Measurements from ENCODE around the gene LANCL3. TPM values are rescaled to one million over a fixed set of nuclear protein-coding genes. Genes with fewer than 3 reads are reported as not detected.
"Not testable (repeated sequence)": the region's sequence is repeated elsewhere in the genome, so short reads cannot be mapped to it uniquely, and the experiment has no call there.

The LANCL3 gene
- total RNA-seq, 4 donors from 2014 or later: 1.9 to 6.6 (median 3.3) TPM

DNA sequence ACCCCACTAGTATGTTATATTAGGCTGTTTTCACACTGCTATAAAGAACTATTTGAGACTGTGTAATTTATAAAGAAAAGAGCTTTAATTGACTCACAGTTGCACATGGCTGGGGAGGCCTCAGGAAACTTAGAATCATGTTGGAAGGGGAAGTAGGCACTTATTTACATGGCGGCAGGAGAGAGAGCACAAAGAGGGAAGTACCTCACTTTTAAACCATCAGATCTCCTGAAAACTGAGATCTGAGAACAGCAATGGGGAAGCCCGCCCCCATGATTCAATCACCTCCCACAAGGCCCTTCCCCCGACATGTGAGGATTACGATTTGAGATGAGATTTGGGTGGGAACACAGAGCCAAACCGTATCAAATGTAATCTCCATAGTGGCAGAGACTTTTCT, 68.7 kb downstream of the LANCL3 start:
- Histone ChIP-seq H3K36me3 (no peaks in the 10 kb centered on the region), H3K27me3 (no peaks in the 10 kb centered on the region), H3K9me3 (no peaks in the 10 kb centered on the region), H3K4me1 (peaks cover 0 to 12% (median 0%) of the 10 kb centered on the region in 3 donors), H3K27ac (no peak overlapping the region), H3K4me3 (no peak overlapping the region)
- 79 to 100% methylated on average over 3 to 5 of the region's 5 CpGs for WGBS, 2 donors
- no peak for DNase-seq
- intact Hi-C loops (cut with DNase I): no loop called here
- no peak for TF ChIP-seq POLR2A (IDR thresholded peaks at IDR 0.05)
- TF ChIP-seq, protein P1, sequence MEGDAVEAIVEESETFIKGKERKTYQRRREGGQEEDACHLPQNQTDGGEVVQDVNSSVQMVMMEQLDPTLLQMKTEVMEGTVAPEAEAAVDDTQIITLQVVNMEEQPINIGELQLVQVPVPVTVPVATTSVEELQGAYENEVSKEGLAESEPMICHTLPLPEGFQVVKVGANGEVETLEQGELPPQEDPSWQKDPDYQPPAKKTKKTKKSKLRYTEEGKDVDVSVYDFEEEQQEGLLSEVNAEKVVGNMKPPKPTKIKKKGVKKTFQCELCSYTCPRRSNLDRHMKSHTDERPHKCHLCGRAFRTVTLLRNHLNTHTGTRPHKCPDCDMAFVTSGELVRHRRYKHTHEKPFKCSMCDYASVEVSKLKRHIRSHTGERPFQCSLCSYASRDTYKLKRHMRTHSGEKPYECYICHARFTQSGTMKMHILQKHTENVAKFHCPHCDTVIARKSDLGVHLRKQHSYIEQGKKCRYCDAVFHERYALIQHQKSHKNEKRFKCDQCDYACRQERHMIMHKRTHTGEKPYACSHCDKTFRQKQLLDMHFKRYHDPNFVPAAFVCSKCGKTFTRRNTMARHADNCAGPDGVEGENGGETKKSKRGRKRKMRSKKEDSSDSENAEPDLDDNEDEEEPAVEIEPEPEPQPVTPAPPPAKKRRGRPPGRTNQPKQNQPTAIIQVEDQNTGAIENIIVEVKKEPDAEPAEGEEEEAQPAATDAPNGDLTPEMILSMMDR (IDR thresholded peaks at IDR 0.05): no peak

DNA sequence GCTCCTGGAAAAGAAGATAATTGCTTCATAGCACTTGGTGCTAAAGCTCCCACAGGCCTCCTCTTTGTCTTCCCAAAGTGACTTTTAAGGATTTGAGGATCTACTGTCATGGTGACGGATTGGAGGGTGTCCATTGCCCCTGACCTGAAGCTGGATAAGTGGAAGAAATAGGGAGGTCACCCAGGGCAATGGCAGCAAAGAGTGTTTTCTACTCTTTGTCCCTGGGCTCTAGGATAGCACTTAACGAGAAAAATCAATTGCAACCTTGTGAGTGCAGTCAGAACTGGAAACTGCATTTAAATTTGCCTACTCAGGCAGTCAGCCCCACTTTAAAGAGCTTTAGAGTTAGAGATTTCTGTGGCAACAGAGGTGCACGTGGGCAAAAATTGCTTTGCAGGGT, 70.4 kb downstream of the LANCL3 start:
- H3K9me3 ChIP-seq: no peaks in the 10 kb centered on the region
- DNase-seq: no peak
- H3K27me3 ChIP-seq: no peaks in the 10 kb centered on the region
- no peak overlapping the region for H3K27ac ChIP-seq
- H3K36me3 ChIP-seq: no peaks in the 10 kb centered on the region
- H3K4me1 ChIP-seq: peaks cover 0 to 22% (median 0%) of the 10 kb centered on the region in 3 donors
- 42 to 90% methylated on average over 3 of the region's 3 CpGs for WGBS, 2 donors
- TF ChIP-seq POLR2A (IDR thresholded peaks at IDR 0.05): no peak
- TF ChIP-seq, protein P1 (IDR thresholded peaks at IDR 0.05): no peak
- no peak overlapping the region for H3K4me3 ChIP-seq
- intact Hi-C loops (cut with DNase I): no loop called here

DNA sequence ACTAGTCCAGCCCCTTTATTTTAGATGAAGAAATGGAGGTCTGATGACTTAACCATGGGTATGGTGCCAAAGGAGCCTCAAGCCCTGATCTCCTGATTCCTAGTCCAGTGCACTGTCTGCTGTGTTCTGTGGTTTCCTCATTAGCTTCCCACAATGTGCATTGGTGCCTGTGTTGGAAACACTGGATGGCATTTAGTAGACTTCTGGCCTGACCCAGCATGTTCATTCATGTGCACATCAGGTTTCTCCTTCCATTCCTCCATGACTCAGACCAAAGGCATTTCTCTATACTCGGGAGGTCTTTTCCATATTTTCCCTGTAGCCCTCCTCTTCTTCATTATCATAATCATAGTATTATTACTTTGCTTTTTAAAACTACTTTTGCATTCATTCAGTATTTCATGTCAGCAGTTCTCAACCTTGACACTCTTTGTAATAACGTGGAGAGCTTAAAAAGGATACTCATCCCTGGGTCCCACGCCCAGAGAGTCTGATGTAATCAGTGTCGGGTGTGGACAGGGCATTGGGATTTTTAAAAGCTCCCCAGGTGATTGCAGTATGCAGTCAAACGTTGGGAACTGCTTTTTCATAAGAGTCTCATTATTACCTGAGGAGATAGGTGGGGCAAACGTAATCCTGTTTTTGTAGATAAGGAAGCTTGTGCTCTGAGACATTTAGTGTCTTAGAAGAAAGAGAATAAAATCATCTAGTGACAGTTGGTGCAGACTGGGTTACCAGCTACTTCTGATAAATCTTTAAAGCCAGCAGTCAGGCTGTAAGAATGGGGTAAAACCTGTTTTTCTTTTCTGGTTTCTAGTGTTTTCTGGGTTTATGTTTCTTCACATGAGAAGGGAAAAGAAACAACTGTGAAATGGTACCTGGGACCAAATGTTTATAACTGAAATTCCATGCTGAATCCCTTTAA, 73.2 kb downstream of the LANCL3 start:
- peak overlapping the region; percentile 14 to 80 (median 56) for H3K27ac ChIP-seq
- no peak for DNase-seq
- H3K27me3 ChIP-seq: no peaks in the 10 kb centered on the region
- H3K4me3 ChIP-seq: no peak overlapping the region
- intact Hi-C loops (cut with DNase I): no loop called here
- no peaks in the 10 kb centered on the region for H3K9me3 ChIP-seq
- TF ChIP-seq POLR2A (IDR thresholded peaks at IDR 0.05): no peak
- TF ChIP-seq, protein P1 (IDR thresholded peaks at IDR 0.05): no peak
- peaks cover 0 to 22% (median 0%) of the 10 kb centered on the region in 3 donors for H3K4me1 ChIP-seq
- WGBS, 2 donors: 29 to 35% methylated on average over 6 of the region's 6 CpGs
- no peaks in the 10 kb centered on the region for H3K36me3 ChIP-seq

DNA sequence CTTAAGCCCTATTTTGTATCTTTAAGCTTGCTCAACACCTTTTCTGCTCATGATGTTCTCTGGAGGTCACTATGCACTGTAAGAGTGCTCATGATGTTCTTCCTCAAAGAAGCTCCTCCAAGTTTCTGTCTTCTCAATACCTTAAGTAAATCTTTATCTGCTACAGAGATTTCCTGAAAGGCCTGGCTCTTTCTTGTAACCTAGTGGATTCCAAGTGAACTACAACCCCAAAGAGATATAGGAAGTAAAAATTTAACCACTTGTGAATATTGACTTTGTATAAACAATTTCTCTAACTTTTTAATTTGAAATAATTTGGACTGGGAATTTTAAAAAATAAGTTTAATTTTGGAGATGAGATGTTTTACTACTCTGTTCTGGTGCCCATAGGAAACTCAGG, 74.8 kb downstream of the LANCL3 start:
- intact Hi-C loops (cut with DNase I): no loop called here
- H3K9me3 ChIP-seq: no peaks in the 10 kb centered on the region
- H3K36me3 ChIP-seq: no peaks in the 10 kb centered on the region
- TF ChIP-seq, protein P1 (IDR thresholded peaks at IDR 0.05): peak in 2 of 6 experiments; percentile 14 to 38
- no peak for TF ChIP-seq POLR2A (IDR thresholded peaks at IDR 0.05)
- no peaks in the 10 kb centered on the region for H3K27me3 ChIP-seq
- H3K27ac ChIP-seq: peak overlapping the region in 2 of 4 donors; percentile 59 to 80
- H3K4me3 ChIP-seq: no peak overlapping the region
- H3K4me1 ChIP-seq: peaks cover 0 to 22% (median 0%) of the 10 kb centered on the region in 3 donors
- no peak for DNase-seq

DNA sequence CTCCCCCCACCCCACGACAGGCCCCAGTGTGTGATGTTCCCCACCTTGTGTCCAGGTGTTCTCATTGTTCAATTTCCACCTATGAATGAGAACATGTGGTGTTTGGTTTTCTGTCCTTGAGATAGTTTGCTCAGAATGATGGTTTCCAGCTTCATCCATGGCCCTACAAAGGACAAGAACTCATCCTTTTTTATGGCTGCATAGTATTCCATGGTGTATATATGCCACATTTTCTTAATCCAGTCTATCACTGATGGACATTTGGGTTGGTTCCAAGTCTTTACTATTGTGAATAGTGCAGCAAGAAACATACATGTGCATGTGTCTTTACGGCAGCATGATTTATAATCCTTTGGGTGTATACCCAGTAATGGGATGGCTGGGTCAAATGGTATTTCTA, 79.4 kb downstream of the LANCL3 start:
- H3K4me1 ChIP-seq; H3K27ac ChIP-seq; H3K27me3 ChIP-seq; DNase-seq; intact Hi-C loops (cut with DNase I); H3K9me3 ChIP-seq; H3K4me3 ChIP-seq; H3K36me3 ChIP-seq: not testable (repeated sequence)
- 83 to 94% methylated on average over 1 to 2 of the region's 2 CpGs for WGBS, 2 donors
